HG02798 (cell line): Measurements from ENCODE around the gene NAALADL2.
"Not testable (repeated sequence)": the region's sequence is repeated elsewhere in the genome, so short reads cannot be mapped to it uniquely, and the experiment has no call there.

Source experiments
- ATAC-seq: cut with Tn5 transposase; IDR thresholded peaks from one replicate; pipeline ENCODE4 v1.9.1; 2021; ENCODE audit warnings: mild to moderate bottlenecking; ENCODE audit not compliant: unreplicated experiment, poor library complexity

The NAALADL2 gene

GRCh38 chr3:175108613-175109151 lies 249.5 kb downstream of the NAALADL2 start:
- ATAC-seq, result no peak

- no peak for ATAC-seq
These were observed 251.9 kb downstream of the NAALADL2 start for GRCh38 chr3:175111036-175111435.

GRCh38 chr3:175118382-175118941 lies 259.3 kb downstream of the NAALADL2 start:
- ATAC-seq, result no peak

- ATAC-seq, result no peak
These were observed 262.1 kb downstream of the NAALADL2 start for GRCh38 chr3:175121225-175121624.

GRCh38 chr3:175127075-175127662 lies 268.0 kb downstream of the NAALADL2 start:
- no peak for ATAC-seq

- ATAC-seq, result no peak
These were observed 270.0 kb downstream of the NAALADL2 start for GRCh38 chr3:175129126-175129525.

GRCh38 chr3:175129571-175129970 lies 270.4 kb downstream of the NAALADL2 start:
- no peak for ATAC-seq

GRCh38 chr3:175131866-175132265 lies 272.7 kb downstream of the NAALADL2 start:
- ATAC-seq, result not testable (repeated sequence)

GRCh38 chr3:175132706-175133105 lies 273.6 kb downstream of the NAALADL2 start:
- not testable (repeated sequence) for ATAC-seq

- no peak for ATAC-seq
These were observed 285.2 kb downstream of the NAALADL2 start for GRCh38 chr3:175144368-175144767.

- ATAC-seq, result no peak
These were observed 287.1 kb downstream of the NAALADL2 start for GRCh38 chr3:175146258-175146657.

GRCh38 chr3:175149675-175150074 lies 290.5 kb downstream of the NAALADL2 start:
- ATAC-seq, result peak; percentile 93

- ATAC-seq, result no peak
These were observed 291.8 kb downstream of the NAALADL2 start for GRCh38 chr3:175150812-175151401.

- no peak for ATAC-seq
These were observed 294.5 kb downstream of the NAALADL2 start for GRCh38 chr3:175153595-175153994.

- no peak for ATAC-seq
These were observed 296.0 kb downstream of the NAALADL2 start for GRCh38 chr3:175155172-175155571.

- no peak for ATAC-seq
These were observed 300.1 kb downstream of the NAALADL2 start for GRCh38 chr3:175159202-175159601.

- no peak for ATAC-seq
These were observed 302.2 kb downstream of the NAALADL2 start for GRCh38 chr3:175161291-175161690.

- no peak for ATAC-seq
These were observed 304.6 kb downstream of the NAALADL2 start for GRCh38 chr3:175163686-175164085.

- not testable (repeated sequence) for ATAC-seq
These were observed 314.0 kb downstream of the NAALADL2 start for GRCh38 chr3:175173117-175173516.

GRCh38 chr3:175176556-175176955 lies 317.4 kb downstream of the NAALADL2 start:
- ATAC-seq, result no peak

GRCh38 chr3:175179055-175179454 lies 319.9 kb downstream of the NAALADL2 start:
- no peak for ATAC-seq

- ATAC-seq, result no peak
These were observed 325.3 kb downstream of the NAALADL2 start for GRCh38 chr3:175184392-175184791.
